Suppressor macrophage (primary cell): ENCODE measurements around the gene KLF16.
"Not testable (repeated sequence)": the region's sequence is repeated elsewhere in the genome, so short reads cannot be mapped to it uniquely, and the experiment has no call there.

Source experiments
- DNase-seq, 4 experiments: peaks; one replicate each; pipeline ENCODE4 v3.0.0-alpha.2; 2020 to 2022
- total RNA-seq, 17 experiments: gene quantifications; one replicate each; lab custom pipeline; 2026; ENCODE audit warnings: mixed read lengths in 6 of 17, inconsistent platforms in 3 of 17; lab: John Stamatoyannopoulos, UW

The KLF16 gene
- total RNA-seq = 3.9 to 64.3 (median 18.2) reads per million in 17 experiments

- no peak for DNase-seq
Measured at GRCh38 chr19:1863328-1863637, at the start of gene KLF16. KLF16 (minus strand) TSS chr19:1863579; CDS start chr19:1863497, 82 bp downstream.

- no peak for DNase-seq
Measured at GRCh38 chr19:1912760-1913505, 49.6 kb upstream of the KLF16 start.

- no peak for DNase-seq
Measured at GRCh38 chr19:1911995-1912394, 48.6 kb upstream of the KLF16 start.

- no peak for DNase-seq
Measured at GRCh38 chr19:1911098-1911497, 47.7 kb upstream of the KLF16 start.

GRCh38 chr19:1910177-1910576, 46.8 kb upstream of the KLF16 start:
- DNase-seq = peak in 1 of 4 experiments; percentile 10

GRCh38 chr19:1909761-1910080, 46.3 kb upstream of the KLF16 start:
- no peak for DNase-seq

GRCh38 chr19:1908364-1908678, 44.9 kb upstream of the KLF16 start:
- no peak for DNase-seq

GRCh38 chr19:1907563-1908363, 44.4 kb upstream of the KLF16 start:
- no peak for DNase-seq

GRCh38 chr19:1906985-1907562, 43.7 kb upstream of the KLF16 start:
- DNase-seq = no peak

- no peak for DNase-seq
Measured at GRCh38 chr19:1905863-1906375, 42.5 kb upstream of the KLF16 start.

- DNase-seq = peak; percentile 97 to 100 (median 99)
Measured at GRCh38 chr19:1905110-1905862, 41.9 kb upstream of the KLF16 start, which contains the start of the genes ADAT3 and SCAMP4. ADAT3 (plus strand) TSS chr19:1905399; CDS start chr19:1912048, 6,649 bp downstream. SCAMP4 (plus strand) TSS chr19:1905399; CDS start chr19:1915020, 9,621 bp downstream.

- no peak for DNase-seq
Measured at GRCh38 chr19:1904860-1905109, 41.4 kb upstream of the KLF16 start.

GRCh38 chr19:1902923-1903322, 39.5 kb upstream of the KLF16 start:
- peak in 1 of 4 experiments; percentile 26 for DNase-seq

- peak; percentile 95 to 99 (median 98) for DNase-seq
Measured at GRCh38 chr19:1901940-1902404, 38.6 kb upstream of the KLF16 start.

- peak in 3 of 4 experiments; percentile 52 to 64 (median 62) for DNase-seq
Measured at GRCh38 chr19:1896508-1896907, 33.1 kb upstream of the KLF16 start.

- DNase-seq = peak in 2 of 4 experiments; percentile 19 to 22
Measured at GRCh38 chr19:1893791-1894190, 30.4 kb upstream of the KLF16 start.

- no peak for DNase-seq
Measured at GRCh38 chr19:1889907-1890306, 26.5 kb upstream of the KLF16 start.

- no peak for DNase-seq
Measured at GRCh38 chr19:1888385-1888784, 25.0 kb upstream of the KLF16 start.

- DNase-seq = not testable (repeated sequence)
Measured at GRCh38 chr19:1886360-1886759, 23.0 kb upstream of the KLF16 start.

GRCh38 chr19:1885398-1886119, 22.2 kb upstream of the KLF16 start, which contains the start of gene ABHD17A:
ABHD17A (minus strand) TSS chr19:1885496; CDS start chr19:1881566, 3,930 bp downstream.
- DNase-seq = peak; percentile 98 to 99 (median 99)

GRCh38 chr19:1884719-1885334, 21.4 kb upstream of the KLF16 start:
- DNase-seq = peak in 2 of 4 experiments; percentile 26 to 37
